H9 (cell line): ENCODE data around the gene TIMM17A. TPM values are rescaled to one million over a fixed set of nuclear protein-coding genes. Genes with fewer than 3 reads are reported as not detected.

ENCODE experiments used
- DNase-seq: peaks from one replicate; pipeline ENCODE4 v3.0.0-alpha.2; 2017
- H2AFZ ChIP-seq: one replicate; pipeline ENCODE4 v1.6.1; 2013; ENCODE audit warnings: mild to moderate bottlenecking, low read length, control low read depth, moderate library complexity
- H2AK5ac ChIP-seq: 2 replicates; pipeline ENCODE4 v1.6.1; 2013; ENCODE audit warnings: low read length, control low read depth, mixed read lengths; ENCODE audit not compliant: insufficient read length
- H2BK120ac ChIP-seq: one replicate; pipeline ENCODE4 v1.6.1; 2013; ENCODE audit warnings: low read depth, mild to moderate bottlenecking, low read length, control low read depth, inconsistent platforms; ENCODE audit not compliant: poor library complexity, severe bottlenecking
- H2BK12ac ChIP-seq: 2 replicates; pipeline ENCODE4 v1.6.1; 2013; ENCODE audit warnings: low read length, control low read depth, mixed read lengths, low read depth; ENCODE audit not compliant: insufficient read length
- H2BK15ac ChIP-seq: 2 replicates; pipeline ENCODE4 v1.6.1; 2013; ENCODE audit warnings: low read depth, low read length, control low read depth
- H2BK20ac ChIP-seq: one replicate; pipeline ENCODE4 v1.6.1; 2013; ENCODE audit warnings: low read depth, mild to moderate bottlenecking, low read length, control low read depth, inconsistent platforms; ENCODE audit not compliant: poor library complexity, severe bottlenecking
- H2BK5ac ChIP-seq: 2 replicates; pipeline ENCODE4 v1.6.1; 2013; ENCODE audit warnings: low read length, control low read depth, mixed read lengths; ENCODE audit not compliant: insufficient read length
- H3K14ac ChIP-seq: 2 replicates; pipeline ENCODE4 v1.6.1; 2013; ENCODE audit warnings: low read length, control low read depth; ENCODE audit not compliant: insufficient read depth
- H3K18ac ChIP-seq: 2 replicates; pipeline ENCODE4 v1.6.1; 2013; ENCODE audit warnings: low read depth, mild to moderate bottlenecking, mixed read lengths, low read length, control low read depth; ENCODE audit not compliant: insufficient read length
- H3K23ac ChIP-seq: 2 replicates; pipeline ENCODE4 v1.6.1; 2013; ENCODE audit warnings: low read length, control low read depth, mixed read lengths, low read depth; ENCODE audit not compliant: insufficient read length
- H3K23me2 ChIP-seq: 2 replicates; pipeline ENCODE4 v1.6.1; 2013; ENCODE audit warnings: low read depth, mild to moderate bottlenecking, mixed read lengths, low read length, control low read depth; ENCODE audit not compliant: insufficient read length, poor library complexity, severe bottlenecking
- H3K27ac ChIP-seq: 2 replicates; pipeline ENCODE4 v1.5.1; 2013; ENCODE audit warnings: low read length, control low read depth, mixed read lengths, low read depth; ENCODE audit not compliant: insufficient read length
- H3K27me3 ChIP-seq: 2 replicates; pipeline ENCODE4 v1.6.1; 2013; ENCODE audit warnings: low read length, control low read depth, inconsistent platforms; ENCODE audit not compliant: insufficient read depth
- H3K4ac ChIP-seq: 2 replicates; pipeline ENCODE4 v1.6.1; 2013; ENCODE audit warnings: low read depth, mild to moderate bottlenecking, control low read depth, inconsistent platforms, low read length, moderate library complexity
- H3K4me1 ChIP-seq: 2 replicates; pipeline ENCODE4 v1.6.1; 2013; ENCODE audit warnings: low read length, control low read depth, inconsistent platforms; ENCODE audit not compliant: insufficient read depth
- H3K4me2 ChIP-seq: 2 replicates; pipeline ENCODE4 v1.6.1; 2013; ENCODE audit warnings: low read length, control low read depth, mixed read lengths; ENCODE audit not compliant: insufficient read length, insufficient read depth
- H3K56ac ChIP-seq: 2 replicates; pipeline ENCODE4 v1.6.1; 2013; ENCODE audit warnings: low read depth, mild to moderate bottlenecking, mixed read lengths, low read length, control low read depth; ENCODE audit not compliant: insufficient read length
- H3K79me1 ChIP-seq: 2 replicates; pipeline ENCODE4 v1.6.1; 2013; ENCODE audit warnings: low read depth, mild to moderate bottlenecking, moderate library complexity, low read length, control low read depth, inconsistent platforms; ENCODE audit not compliant: insufficient read depth, poor library complexity, severe bottlenecking
- H3K79me2 ChIP-seq: 2 replicates; pipeline ENCODE4 v1.6.1; 2013; ENCODE audit warnings: low read length, control low read depth, inconsistent platforms; ENCODE audit not compliant: insufficient read depth
- H3K9ac ChIP-seq: 2 replicates; pipeline ENCODE4 v1.6.1; 2013; ENCODE audit warnings: low read length, control low read depth, mixed read lengths; ENCODE audit not compliant: insufficient read length; ENCODE audit errors: extremely low read depth
- H3K9me3 ChIP-seq: one replicate; pipeline ENCODE4 v1.6.1; 2013; ENCODE audit warnings: low read depth, low read length, inconsistent platforms; ENCODE audit not compliant: control insufficient read depth
- H3T11ph ChIP-seq: one replicate; pipeline ENCODE4 v1.6.1; 2013; ENCODE audit warnings: mild to moderate bottlenecking, low read length, control low read depth, inconsistent platforms
- H4K20me1 ChIP-seq: one replicate; pipeline ENCODE4 v1.6.1; 2013; ENCODE audit not compliant: control insufficient read depth, insufficient read length, insufficient read depth
- H4K5ac ChIP-seq: 2 replicates; pipeline ENCODE4 v1.6.1; 2013; ENCODE audit warnings: low read depth, mild to moderate bottlenecking, mixed read lengths, low read length, control low read depth; ENCODE audit not compliant: insufficient read length
- H4K8ac ChIP-seq: replicated peaks from 2 replicates; pipeline ENCODE4 v1.6.1; 2013; ENCODE audit warnings: low read length, control low read depth, mixed read lengths, low read depth; ENCODE audit not compliant: insufficient read length
- H4K91ac ChIP-seq: 2 replicates; pipeline ENCODE4 v1.6.1; 2013; ENCODE audit warnings: low read depth, mild to moderate bottlenecking, moderate library complexity, mixed read lengths, low read length, control low read depth; ENCODE audit not compliant: insufficient read length
- H3K27ac Mint-ChIP-seq, 3 experiments: 2 replicates in 2 of 3; 3 replicates in 1 of 3; pipeline ENCODE4 v1.8.0; 2020 to 2021; ENCODE audit warnings: mixed read lengths in 3 of 3, mild to moderate bottlenecking in 1 of 3, moderate library complexity in 1 of 3
- H3K27me3 Mint-ChIP-seq: 2 replicates; pipeline ENCODE4 v1.8.0; 2021; ENCODE audit warnings: low read depth, mild to moderate bottlenecking, moderate library complexity, mixed read lengths
- H3K36me3 Mint-ChIP-seq, 3 experiments: 2 replicates in 2 of 3; 3 replicates in 1 of 3; pipeline ENCODE4 v1.8.0; 2020 to 2021; ENCODE audit warnings: low read depth in 3 of 3, mixed read lengths in 3 of 3; ENCODE audit not compliant: insufficient read depth in 1 of 3
- H3K4me1 Mint-ChIP-seq, 2 experiments: 2 replicates each; pipeline ENCODE4 v1.8.0; 2020; ENCODE audit warnings: mixed read lengths in 2 of 2
- H3K4me3 Mint-ChIP-seq, 2 experiments: 2 replicates in 1 of 2; 3 replicates in 1 of 2; pipeline ENCODE4 v1.8.0; 2020 to 2021; ENCODE audit warnings: mild to moderate bottlenecking in 2 of 2, mixed read lengths in 2 of 2, moderate library complexity in 1 of 2
- H3K9me3 Mint-ChIP-seq, 2 experiments: 2 replicates in 1 of 2; 3 replicates in 1 of 2; pipeline ENCODE4 v1.8.0; 2020; ENCODE audit warnings: mild to moderate bottlenecking in 2 of 2, mixed read lengths in 2 of 2, moderate library complexity in 1 of 2
- WGBS: extraction: QIAGEN DNeasy Blood & Tissue Kit; methylation state at CpG from one replicate; pipeline ENCODE4 v1.1.7; 2013; ENCODE audit warnings: missing lambda C conversion rate, low lambda C conversion rate, mixed read lengths; ENCODE audit not compliant: insufficient read length; ENCODE audit errors: extremely low coverage; 5-methylcytosine and 5-hydroxymethylcytosine counted together
- total RNA-seq: library from RNA; stranded (reverse); gene quantifications from 2 replicates; pipeline ENCODE4 v1.2.1, GENCODE V29; 2021
- TF ChIP-seq, protein P1 (sequence below): fragments of 200-600 bp; sonication (generic); conservative IDR thresholded peaks from 3 replicates; pipeline ENCODE4 v1.8.0; 2021; ENCODE audit warnings: antibody characterized with exemption, mild to moderate bottlenecking

TIMM17A gene
- total RNA-seq, 1 experiment from 2014 or later: 60.9 TPM

DNA sequence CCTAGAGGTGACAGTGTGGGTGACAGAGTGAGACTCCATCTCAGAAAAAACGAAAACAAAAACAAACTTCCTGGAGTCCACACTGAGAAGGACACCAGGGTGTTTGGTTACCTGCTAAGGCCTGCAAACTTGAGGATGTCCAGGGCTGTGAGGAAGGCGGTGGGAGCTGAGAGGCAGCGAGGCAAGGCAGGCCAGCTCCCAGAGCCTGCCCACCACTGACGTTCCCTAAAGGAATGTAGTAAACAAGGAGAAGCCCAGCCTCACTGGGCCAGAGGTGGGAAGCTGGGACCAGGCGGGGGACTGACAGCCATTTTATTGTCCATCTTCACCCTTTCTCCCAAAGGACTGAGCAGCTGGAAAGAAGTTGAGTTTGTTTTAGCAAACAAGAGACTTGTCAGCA lies 42.5 kb upstream of the TIMM17A start:
- H3K9ac ChIP-seq: no peak overlapping the region
- no peaks in the 10 kb centered on the region for H3K27me3 ChIP-seq
- no peak overlapping the region; the same call in 1 of the 2 replicates for H3K14ac ChIP-seq
- no peak overlapping the region for H4K8ac ChIP-seq
- H2AFZ ChIP-seq: no peak overlapping the region
- H3K4ac ChIP-seq: no peak overlapping the region
- H2AK5ac ChIP-seq: no peak overlapping the region
- no peaks in the 10 kb centered on the region for H3K79me1 ChIP-seq
- Mint-ChIP-seq H3K36me3 (no peaks in the 10 kb centered on the region), H3K27ac (no peak overlapping the region; a peak in 1 of 7 replicates), H3K9me3 (no peaks in the 10 kb centered on the region), H3K27me3 (peaks cover 1% of the 10 kb centered on the region), H3K4me1 (peaks cover 9 to 16% of the 10 kb centered on the region in 2 experiments), H3K4me3 (no peak overlapping the region)
- no CpG with 5 or more reads among the region's 5 CpGs for WGBS
- no peak overlapping the region for H2BK5ac ChIP-seq
- TF ChIP-seq, protein P1, sequence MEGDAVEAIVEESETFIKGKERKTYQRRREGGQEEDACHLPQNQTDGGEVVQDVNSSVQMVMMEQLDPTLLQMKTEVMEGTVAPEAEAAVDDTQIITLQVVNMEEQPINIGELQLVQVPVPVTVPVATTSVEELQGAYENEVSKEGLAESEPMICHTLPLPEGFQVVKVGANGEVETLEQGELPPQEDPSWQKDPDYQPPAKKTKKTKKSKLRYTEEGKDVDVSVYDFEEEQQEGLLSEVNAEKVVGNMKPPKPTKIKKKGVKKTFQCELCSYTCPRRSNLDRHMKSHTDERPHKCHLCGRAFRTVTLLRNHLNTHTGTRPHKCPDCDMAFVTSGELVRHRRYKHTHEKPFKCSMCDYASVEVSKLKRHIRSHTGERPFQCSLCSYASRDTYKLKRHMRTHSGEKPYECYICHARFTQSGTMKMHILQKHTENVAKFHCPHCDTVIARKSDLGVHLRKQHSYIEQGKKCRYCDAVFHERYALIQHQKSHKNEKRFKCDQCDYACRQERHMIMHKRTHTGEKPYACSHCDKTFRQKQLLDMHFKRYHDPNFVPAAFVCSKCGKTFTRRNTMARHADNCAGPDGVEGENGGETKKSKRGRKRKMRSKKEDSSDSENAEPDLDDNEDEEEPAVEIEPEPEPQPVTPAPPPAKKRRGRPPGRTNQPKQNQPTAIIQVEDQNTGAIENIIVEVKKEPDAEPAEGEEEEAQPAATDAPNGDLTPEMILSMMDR: no peak
- no peak overlapping the region for H3T11ph ChIP-seq
- no peaks in the 10 kb centered on the region for H3K23me2 ChIP-seq
- no peaks in the 10 kb centered on the region for H3K9me3 ChIP-seq
- no peak overlapping the region for H3K56ac ChIP-seq
- no peak overlapping the region for H2BK20ac ChIP-seq
- H3K18ac ChIP-seq: no peak overlapping the region
- DNase-seq: no peak
- H3K4me1 ChIP-seq: no peaks in the 10 kb centered on the region
- no peak overlapping the region for H4K5ac ChIP-seq
- H2BK12ac ChIP-seq: no peak overlapping the region
- no peak overlapping the region for H4K91ac ChIP-seq
- no peak overlapping the region for H3K4me2 ChIP-seq
- H4K20me1 ChIP-seq: no peaks in the 10 kb centered on the region
- H2BK15ac ChIP-seq: no peak overlapping the region
- H3K23ac ChIP-seq: no peak overlapping the region
- H3K27ac ChIP-seq: no peak overlapping the region
- H2BK120ac ChIP-seq: no peak overlapping the region
- H3K79me2 ChIP-seq: no peaks in the 10 kb centered on the region
